Coronary artery (tissue), 2 donors: ENCODE measurements around the gene TLE5.

Experiments
- DNase-seq: peaks from one replicate; pipeline ENCODE4 v3.0.0-alpha.2; 2017; ENCODE audit warnings: low spot score
- H3K27ac ChIP-seq, 2 donors: fragments of 200-600 bp; sonication (generic); one replicate each; pipeline ENCODE4 v1.5.1; 2016 to 2019
- H3K4me3 ChIP-seq: fragments of 200-600 bp; sonication (generic); 2 replicates; pipeline ENCODE4 v1.5.1; 2016; ENCODE audit warnings: mild to moderate bottlenecking, moderate library complexity
- TF ChIP-seq, protein P1 (sequence below): fragments of 200-600 bp; sonication (generic); IDR thresholded peaks from one replicate; pipeline ENCODE4 v1.5.1; 2019; ENCODE audit warnings: antibody characterized with exemption

The TLE5 gene

DNA sequence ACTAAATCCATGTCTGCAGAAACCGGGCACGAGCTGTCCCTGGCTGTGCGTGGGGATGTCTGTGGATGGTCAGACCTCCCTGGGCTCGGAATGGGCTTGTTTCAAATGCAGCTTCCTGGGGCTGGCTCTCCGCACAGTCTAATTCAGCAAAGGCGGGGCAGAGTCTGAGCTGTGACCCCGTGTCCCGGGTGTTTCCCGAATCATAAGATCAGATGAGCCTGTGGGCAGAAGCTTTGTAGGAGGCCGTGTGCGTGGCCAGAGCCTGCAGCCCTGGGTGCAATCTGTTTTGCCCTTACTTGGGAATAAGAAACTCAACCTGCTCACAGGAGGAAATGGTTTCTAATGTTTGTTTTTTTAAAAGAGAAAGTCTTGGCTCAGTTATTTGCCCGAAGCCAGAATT is 18.0 kb upstream of the TLE5 start:
- DNase-seq = no peak
- H3K27ac ChIP-seq = no peak overlapping the region
- TF ChIP-seq, protein P1, sequence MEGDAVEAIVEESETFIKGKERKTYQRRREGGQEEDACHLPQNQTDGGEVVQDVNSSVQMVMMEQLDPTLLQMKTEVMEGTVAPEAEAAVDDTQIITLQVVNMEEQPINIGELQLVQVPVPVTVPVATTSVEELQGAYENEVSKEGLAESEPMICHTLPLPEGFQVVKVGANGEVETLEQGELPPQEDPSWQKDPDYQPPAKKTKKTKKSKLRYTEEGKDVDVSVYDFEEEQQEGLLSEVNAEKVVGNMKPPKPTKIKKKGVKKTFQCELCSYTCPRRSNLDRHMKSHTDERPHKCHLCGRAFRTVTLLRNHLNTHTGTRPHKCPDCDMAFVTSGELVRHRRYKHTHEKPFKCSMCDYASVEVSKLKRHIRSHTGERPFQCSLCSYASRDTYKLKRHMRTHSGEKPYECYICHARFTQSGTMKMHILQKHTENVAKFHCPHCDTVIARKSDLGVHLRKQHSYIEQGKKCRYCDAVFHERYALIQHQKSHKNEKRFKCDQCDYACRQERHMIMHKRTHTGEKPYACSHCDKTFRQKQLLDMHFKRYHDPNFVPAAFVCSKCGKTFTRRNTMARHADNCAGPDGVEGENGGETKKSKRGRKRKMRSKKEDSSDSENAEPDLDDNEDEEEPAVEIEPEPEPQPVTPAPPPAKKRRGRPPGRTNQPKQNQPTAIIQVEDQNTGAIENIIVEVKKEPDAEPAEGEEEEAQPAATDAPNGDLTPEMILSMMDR = no peak

DNA sequence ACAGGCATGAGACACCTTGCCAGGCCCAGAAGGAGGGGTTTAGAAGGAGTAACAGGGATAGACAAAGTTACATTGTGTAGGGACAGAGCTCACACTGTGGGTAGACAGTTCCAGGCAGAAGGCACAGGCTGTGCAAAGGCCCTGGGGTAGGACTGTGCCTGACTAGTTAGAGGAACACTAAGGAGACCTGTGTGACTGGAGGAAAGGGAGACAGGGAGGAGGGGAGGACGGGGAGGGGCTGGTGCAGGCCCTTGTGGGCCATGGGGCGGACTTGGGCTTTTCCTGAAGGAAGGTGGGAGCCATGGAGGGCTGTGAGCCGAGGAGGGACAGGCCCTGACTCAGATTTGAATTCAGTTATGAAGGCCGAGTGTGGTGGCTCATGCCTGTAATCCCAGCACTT is 17.3 kb upstream of the TLE5 start:
- no peak overlapping the region for H3K4me3 ChIP-seq
- TF ChIP-seq, protein P1 = no peak
- no peak overlapping the region for H3K27ac ChIP-seq
- DNase-seq = no peak

More for the DNA sequence above, 18.0 kb upstream of the TLE5 start:
- H3K4me3 ChIP-seq = no peak overlapping the region

DNA sequence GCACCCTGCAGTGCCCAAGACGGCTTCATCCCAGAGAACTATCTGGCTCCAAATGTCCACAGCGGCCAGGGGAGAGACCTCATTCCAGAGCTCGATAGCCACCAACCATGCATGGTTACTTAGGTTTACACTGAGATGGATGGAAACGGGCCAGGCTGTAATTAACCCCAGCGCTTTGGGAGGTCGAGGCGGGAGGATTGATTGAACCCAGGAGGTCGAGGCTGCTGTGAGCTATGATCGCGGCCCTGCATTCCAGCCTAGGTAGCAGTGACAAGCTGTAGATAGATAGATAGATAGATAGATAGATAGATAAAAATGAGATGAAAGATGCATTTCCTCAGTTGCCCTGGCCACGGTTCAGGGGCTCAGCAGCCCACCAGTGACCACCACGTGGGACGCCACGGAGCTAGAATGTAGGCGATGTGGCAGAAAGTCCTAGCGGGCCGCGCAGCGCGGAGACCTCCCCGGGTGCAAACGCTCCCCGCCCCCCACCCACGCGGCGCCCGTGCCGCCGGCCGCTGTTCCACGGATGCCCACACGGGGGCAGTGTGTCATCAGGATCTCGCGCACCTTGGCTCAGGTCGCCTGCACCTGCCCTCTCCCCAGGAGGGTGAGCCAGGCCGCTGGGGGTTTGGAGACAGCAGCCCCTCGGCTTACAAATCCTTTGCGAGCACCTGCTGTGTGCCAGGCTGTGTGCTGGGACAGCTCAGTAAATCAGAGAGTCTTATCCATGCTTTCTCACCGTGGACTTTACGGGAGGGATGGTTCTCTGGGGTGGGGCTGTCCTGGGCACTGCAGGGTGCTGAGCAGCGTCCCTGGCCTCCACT is 13.5 kb upstream of the TLE5 start:
- TF ChIP-seq, protein P1 = peak; percentile 97
- H3K4me3 ChIP-seq = peak overlapping the region; percentile 37
- DNase-seq = no peak
- no peak overlapping the region for H3K27ac ChIP-seq

DNA sequence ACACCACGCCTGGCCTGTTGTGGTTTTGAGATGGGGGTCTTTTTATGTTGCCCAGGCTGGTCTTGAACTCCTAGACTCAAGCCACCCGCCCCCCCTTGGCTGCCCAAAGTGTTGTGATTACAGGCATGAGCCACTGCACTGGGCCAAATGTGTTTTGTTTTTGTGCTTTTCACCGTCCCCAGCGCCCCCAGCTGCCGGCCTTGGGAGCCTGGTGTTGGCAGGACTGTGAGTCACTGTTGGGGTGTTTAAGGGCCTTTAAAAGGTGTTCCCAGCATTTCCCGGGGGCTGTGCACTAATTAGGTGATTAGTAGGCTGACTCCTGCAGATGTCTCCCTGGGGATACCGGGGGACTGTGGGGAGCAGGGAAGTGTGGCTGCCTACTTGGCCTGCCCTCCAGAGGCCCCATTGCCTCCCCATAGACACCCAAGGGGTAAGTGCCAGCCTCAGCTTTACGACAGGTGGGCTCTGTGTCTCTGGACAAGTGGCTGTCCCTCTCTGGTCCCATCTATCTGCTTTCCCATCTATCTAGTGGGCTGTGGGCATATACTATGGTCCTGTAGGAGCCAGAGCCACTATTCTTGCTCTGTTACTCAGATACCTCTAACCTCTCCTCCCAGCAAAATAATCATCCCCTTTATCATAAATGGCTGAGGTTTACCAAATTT is 11.8 kb upstream of the TLE5 start:
- TF ChIP-seq, protein P1 = no peak
- peak; percentile 71 for DNase-seq
- H3K27ac ChIP-seq = no peak overlapping the region

DNA sequence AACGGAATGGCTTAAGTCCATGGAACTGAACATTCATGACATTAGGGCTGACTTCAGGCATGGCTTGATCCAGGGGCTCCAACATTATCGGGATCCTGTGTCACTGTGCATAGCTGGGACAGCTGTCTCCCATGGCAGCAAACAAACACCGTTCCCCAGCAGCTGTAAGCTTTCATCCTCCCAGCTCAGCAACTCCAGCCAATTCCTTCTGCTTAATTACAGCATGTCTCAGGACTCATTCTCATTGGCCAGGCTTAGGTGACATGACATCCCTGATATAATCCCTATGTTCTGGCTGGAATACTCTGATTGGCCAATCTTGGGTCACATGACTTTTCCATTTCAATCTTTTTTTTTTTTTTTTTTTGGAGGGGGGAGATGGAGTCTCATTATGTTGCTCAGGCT is 10.9 kb upstream of the TLE5 start:
- peak; percentile 65 for DNase-seq
- Histone ChIP-seq H3K27ac (no peak overlapping the region), H3K4me3 (no peak overlapping the region)
- TF ChIP-seq, protein P1 = no peak

More for the DNA sequence above, 11.8 kb upstream of the TLE5 start:
- no peak overlapping the region for H3K4me3 ChIP-seq

DNA sequence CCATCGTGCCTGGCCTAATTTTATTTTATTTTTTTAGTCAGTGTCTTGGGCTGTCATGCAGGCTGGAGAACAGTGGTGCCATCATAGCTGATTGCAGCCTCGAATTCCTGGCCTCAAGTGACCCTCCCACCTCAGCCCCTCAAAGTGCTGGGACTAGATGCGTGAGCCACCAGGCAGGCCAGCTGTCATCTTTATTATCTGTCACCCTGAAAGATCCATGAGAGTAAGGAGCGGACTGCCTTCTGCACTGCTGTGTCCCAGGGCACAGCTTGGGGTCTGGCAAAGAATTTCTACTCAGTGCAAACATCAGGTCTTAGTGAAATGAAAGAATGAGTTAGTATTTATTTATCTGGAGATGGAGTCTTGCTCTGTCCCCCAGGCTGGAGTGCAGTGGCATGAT is 9.5 kb upstream of the TLE5 start:
- TF ChIP-seq, protein P1 = no peak
- no peak for DNase-seq
- H3K27ac ChIP-seq = no peak overlapping the region
- no peak overlapping the region for H3K4me3 ChIP-seq
